Omental fat pad (tissue), 4 donors: ENCODE measurements around the gene PRR14. TPM values are rescaled to one million over a fixed set of nuclear protein-coding genes. Genes with fewer than 3 reads are reported as not detected.
"Not testable (repeated sequence)": the region's sequence is repeated elsewhere in the genome, so short reads cannot be mapped to it uniquely, and the experiment has no call there.

Experiments used
- ATAC-seq: fragments of 150-250 bp; one replicate; pipeline ENCODE4 v1.9.1; 2016; ENCODE audit warnings: mild to moderate bottlenecking, moderate library complexity; ENCODE audit not compliant: low FRiP score
- DNase-seq: peaks from one replicate; pipeline ENCODE4 v3.0.0-alpha.2; 2019; ENCODE audit warnings: low spot score
- total RNA-seq, 4 donors: library from RNA; depleted of rRNA; stranded (reverse); fragments of >200 nt; gene quantifications; one replicate each; pipeline ENCODE4 v1.1.0, GENCODE V29; 2016
- TF ChIP-seq, protein P1 (sequence below), 3 donors: fragments of 450-650 bp; IDR thresholded peaks; one replicate each; pipeline ENCODE4 v1.5.1; 2016 to 2017; ENCODE audit warnings: antibody characterized with exemption in 3 of 3, mild to moderate bottlenecking in 3 of 3, moderate library complexity in 2 of 3

PRR14 gene
- total RNA-seq, 4 donors from 2014 or later = 12.7 to 50.4 (median 17.6) TPM

DNA sequence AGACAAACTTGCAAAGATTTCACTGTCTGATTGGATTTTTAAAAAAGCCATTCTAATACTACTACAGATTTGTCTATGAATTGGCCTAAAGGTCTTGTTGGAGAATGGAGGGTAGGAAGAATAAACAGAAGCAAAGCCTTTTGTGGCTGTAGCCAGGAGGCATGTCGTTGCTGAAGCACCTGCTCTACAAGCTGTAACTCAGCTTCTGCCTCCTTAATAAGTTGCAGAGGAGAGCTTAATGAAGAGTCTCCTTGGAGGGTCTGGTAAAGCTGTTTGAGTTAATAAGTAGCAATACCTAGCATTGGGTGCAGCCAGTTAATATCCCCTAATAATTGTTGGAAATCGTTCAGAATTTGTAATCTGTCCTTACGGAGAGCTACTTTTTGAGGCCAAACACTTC lies 30.6 kb upstream of the PRR14 start:
- ATAC-seq = no peak
- TF ChIP-seq, protein P1, sequence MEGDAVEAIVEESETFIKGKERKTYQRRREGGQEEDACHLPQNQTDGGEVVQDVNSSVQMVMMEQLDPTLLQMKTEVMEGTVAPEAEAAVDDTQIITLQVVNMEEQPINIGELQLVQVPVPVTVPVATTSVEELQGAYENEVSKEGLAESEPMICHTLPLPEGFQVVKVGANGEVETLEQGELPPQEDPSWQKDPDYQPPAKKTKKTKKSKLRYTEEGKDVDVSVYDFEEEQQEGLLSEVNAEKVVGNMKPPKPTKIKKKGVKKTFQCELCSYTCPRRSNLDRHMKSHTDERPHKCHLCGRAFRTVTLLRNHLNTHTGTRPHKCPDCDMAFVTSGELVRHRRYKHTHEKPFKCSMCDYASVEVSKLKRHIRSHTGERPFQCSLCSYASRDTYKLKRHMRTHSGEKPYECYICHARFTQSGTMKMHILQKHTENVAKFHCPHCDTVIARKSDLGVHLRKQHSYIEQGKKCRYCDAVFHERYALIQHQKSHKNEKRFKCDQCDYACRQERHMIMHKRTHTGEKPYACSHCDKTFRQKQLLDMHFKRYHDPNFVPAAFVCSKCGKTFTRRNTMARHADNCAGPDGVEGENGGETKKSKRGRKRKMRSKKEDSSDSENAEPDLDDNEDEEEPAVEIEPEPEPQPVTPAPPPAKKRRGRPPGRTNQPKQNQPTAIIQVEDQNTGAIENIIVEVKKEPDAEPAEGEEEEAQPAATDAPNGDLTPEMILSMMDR (IDR thresholded peaks at IDR 0.05) = no peak
- DNase-seq = no peak

DNA sequence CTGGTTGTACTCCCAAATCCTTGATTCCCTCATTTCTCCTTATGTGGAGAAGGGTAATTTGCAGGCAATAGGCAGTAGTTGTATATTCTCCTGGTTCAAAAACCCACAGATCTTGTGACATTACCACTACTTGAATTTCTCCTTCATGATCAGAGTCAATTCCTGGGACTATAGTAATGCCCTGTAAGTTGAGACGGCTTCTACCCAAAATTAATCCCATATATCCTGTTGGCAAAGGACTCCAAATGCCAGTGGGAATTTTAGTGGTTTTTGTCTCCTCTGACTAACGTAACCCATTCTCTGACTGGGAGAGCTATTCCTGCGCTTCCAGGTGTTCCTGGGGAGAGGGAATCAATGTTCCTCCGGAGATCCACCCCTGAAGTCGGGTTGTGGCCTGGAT lies 29.0 kb upstream of the PRR14 start:
- DNase-seq (no peak), ATAC-seq (no peak)
- TF ChIP-seq, protein P1 (IDR thresholded peaks at IDR 0.05) = no peak

DNA sequence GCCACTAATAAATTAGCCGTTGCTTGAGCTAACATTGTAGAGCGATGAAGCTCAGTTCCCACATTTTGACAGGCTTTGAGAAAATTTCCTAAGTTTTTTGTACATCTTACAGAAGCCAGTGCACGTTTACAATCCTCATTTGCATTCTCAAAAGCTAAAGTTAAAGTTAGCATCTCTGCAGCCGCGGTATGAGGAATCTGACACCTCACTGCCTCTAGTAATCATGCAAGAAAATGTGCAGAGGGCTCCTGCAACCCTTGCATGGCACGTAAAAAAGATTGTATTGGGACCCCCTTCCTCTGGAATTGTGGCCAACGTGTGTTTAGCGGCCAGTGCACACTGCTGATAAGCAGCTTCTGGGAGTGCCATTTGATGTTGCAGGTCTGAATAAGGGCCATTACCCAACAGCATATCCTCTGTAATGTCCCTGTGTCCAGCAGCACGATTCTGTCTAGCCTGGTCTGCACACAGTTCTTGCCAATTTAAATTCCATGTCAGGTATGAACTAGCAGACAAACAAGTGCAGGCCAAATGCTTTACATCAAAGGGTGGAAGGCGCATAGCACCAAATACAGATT lies 28.2 kb upstream of the PRR14 start:
- TF ChIP-seq, protein P1 (IDR thresholded peaks at IDR 0.05) = no peak
- ATAC-seq (no peak), DNase-seq (no peak)

GRCh38 chr16:30623536-30624283 lies 27.1 kb upstream of the PRR14 start:
- ATAC-seq = no peak
- no peak for DNase-seq
- TF ChIP-seq, protein P1 (IDR thresholded peaks at IDR 0.05) = no peak

DNA sequence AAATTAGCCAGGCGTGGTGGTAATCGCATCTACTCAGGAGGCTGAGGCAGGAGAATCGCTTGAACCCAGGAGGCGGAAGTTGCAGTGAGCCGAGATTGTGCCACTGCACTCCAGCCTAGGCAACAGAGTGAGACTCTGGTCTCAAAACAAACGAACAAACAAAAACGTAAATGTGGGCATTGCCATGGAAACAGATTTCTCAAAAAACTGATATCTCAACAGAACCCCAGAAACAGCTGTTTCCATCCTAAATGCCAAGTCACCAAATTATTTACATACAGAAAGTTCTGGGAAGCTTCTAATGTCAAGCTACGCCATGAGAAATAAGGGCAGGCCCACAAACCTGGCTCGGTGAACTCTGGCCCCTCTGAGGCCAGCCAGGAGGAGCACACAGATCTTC lies 24.5 kb upstream of the PRR14 start:
- DNase-seq (no peak), ATAC-seq (no peak)
- TF ChIP-seq, protein P1 (IDR thresholded peaks at IDR 0.05) = no peak

GRCh38 chr16:30628628-30629540 lies 21.9 kb upstream of the PRR14 start:
- ATAC-seq (peak; percentile 76), DNase-seq (peak; percentile 99)
- TF ChIP-seq, protein P1 (IDR thresholded peaks at IDR 0.05) = peak in 2 of 3 donors; percentile 56 to 71

GRCh38 chr16:30632454-30632853 lies 18.3 kb upstream of the PRR14 start:
- ATAC-seq, DNase-seq: not testable (repeated sequence)
